Gastroesophageal sphincter (tissue), 3 donors: ENCODE data around the gene DAAM1.

Experiments used
- CTCF ChIP-seq, 4 experiments: fragments of 200-600 bp in 2 of 4; fragments of 450-650 bp in 2 of 4; sonication (generic) in 1 of 4; IDR thresholded peaks; one replicate each; pipeline ENCODE4 v1.5.1; 2017 to 2019; ENCODE audit warnings: antibody characterized with exemption in 4 of 4, mild to moderate bottlenecking in 2 of 4, moderate library complexity in 2 of 4
- EP300 ChIP-seq: sonication (generic); formaldehyde crosslinking; IDR thresholded peaks from one replicate; pipeline ENCODE4 v1.6.1; 2017; ENCODE audit warnings: antibody characterized with exemption, mild to moderate bottlenecking
- POLR2A ChIP-seq, 2 donors: fragments of 450-650 bp; IDR thresholded peaks; one replicate each; pipeline ENCODE4 v1.6.1; 2017; ENCODE audit warnings: antibody characterized with exemption in 2 of 2, mild to moderate bottlenecking in 2 of 2, moderate library complexity in 1 of 2
- POLR2AphosphoS5 ChIP-seq: sonication (generic); formaldehyde crosslinking; IDR thresholded peaks from one replicate; pipeline ENCODE4 v1.6.1; 2017; ENCODE audit warnings: antibody characterized with exemption

DNA sequence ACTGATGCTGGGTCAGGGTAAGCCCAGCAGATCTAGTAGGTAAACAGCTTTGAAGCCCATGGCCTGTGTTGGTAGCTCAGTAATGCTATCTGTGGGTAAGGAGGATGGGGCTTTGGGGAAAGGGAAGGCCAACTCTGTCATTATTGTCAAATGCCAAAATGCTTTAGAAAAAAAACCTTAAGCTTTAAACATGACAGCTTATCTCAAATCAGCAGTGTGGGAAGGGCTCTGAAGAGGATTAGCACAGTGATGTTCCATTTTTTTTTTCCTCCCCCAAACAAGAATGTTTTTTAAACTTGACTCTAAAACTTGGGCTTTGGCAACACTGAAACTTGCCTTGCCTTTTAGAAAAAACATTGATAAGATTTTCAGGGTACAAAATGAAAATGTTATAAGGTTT, 11.7 kb downstream of the DAAM1 start:
- TF ChIP-seq CTCF (IDR thresholded peaks at IDR 0.05), result no peak
- no peak for TF ChIP-seq POLR2A (IDR thresholded peaks at IDR 0.05)
- no peak for TF ChIP-seq POLR2AphosphoS5
- no peak for TF ChIP-seq EP300
